A549 (cell line): ENCODE measurements around the gene ZFHX3. TPM values are rescaled to one million over a fixed set of nuclear protein-coding genes. Genes with fewer than 3 reads are reported as not detected.

Experiments used
- ATAC-seq, 2 experiments: fragments of 200-7000 bp in 1 of 2; fragments of >200 bp in 1 of 2; cut with Nextera tagmentation in 1 of 2; cut with Tn5 transposase in 1 of 2; 3 replicates each; pipeline versions ENCODE4 v1.8.0 to v1.9.1; 2018 to 2020; ENCODE audit warnings: mild to moderate bottlenecking in 1 of 2, moderate library complexity in 1 of 2
- CTCF ChIA-PET: fragments of 300-600 bp; sonication (Branson Sonifier 250); formaldehyde crosslinking; extraction: SDS; loops from one replicate; lab custom pipeline; 2021; ENCODE audit warnings: antibody characterized with exemption, inconsistent platforms; lab: Yijun Ruan, JAX
- POLR2A ChIA-PET: fragments of 350-600 bp; formaldehyde crosslinking; extraction: SDS; loops from one replicate; lab custom pipeline; 2021; ENCODE audit warnings: antibody characterized with exemption, inconsistent platforms; lab: Yijun Ruan, JAX
- DNase-seq, 2 experiments: peaks; one replicate each; pipeline versions ENCODE4 v3.0.0 to v3.0.0-alpha.2; 2011 to 2016; ENCODE audit warnings: low read depth in 1 of 2, low spot score in 1 of 2
- FAIRE-seq: peaks from 2 replicates; lab custom pipeline; 2011; peaks lifted over from hg19 to GRCh38; lab: Jason Lieb, UNC
- H3K27ac ChIP-seq, 2 experiments: fragments of >200 bp; sonication (Bioruptor Twin); formaldehyde crosslinking; 3 replicates each; pipeline ENCODE4 v1.5.1; 2016 to 2017
- H3K4me1 ChIP-seq: fragments of >200 bp; sonication (Bioruptor Twin); formaldehyde crosslinking; 3 replicates; pipeline ENCODE4 v1.6.1; 2016
- H3K4me2 ChIP-seq: fragments of >200 bp; sonication (Bioruptor Twin); formaldehyde crosslinking; 3 replicates; pipeline ENCODE4 v1.6.1; 2016
- H3K4me3 ChIP-seq: fragments of >200 bp; sonication (Bioruptor Twin); formaldehyde crosslinking; 3 replicates; pipeline ENCODE4 v1.5.1; 2016
- H3K9me3 ChIP-seq: fragments of >200 bp; sonication (Bioruptor Twin); formaldehyde crosslinking; 3 replicates; pipeline ENCODE4 v1.6.1; 2016
- CBX8 ChIP-seq: fragments of 200-600 bp; sonication (generic); IDR thresholded peaks from 2 replicates; pipeline ENCODE4 v1.6.1; 2016
- CTCF ChIP-seq: fragments of >200 bp; sonication (Bioruptor Twin); formaldehyde crosslinking; IDR thresholded peaks from 3 replicates; pipeline ENCODE4 v1.5.1; 2016
- EP300 ChIP-seq, 2 experiments: fragments of >200 bp; sonication (Bioruptor Twin); formaldehyde crosslinking; IDR thresholded peaks; 2 replicates in 1 of 2; 3 replicates in 1 of 2; pipeline ENCODE4 v1.6.1; 2016 to 2017
- FOXS1 ChIP-seq: fragments of 250-450 bp; sonication (Bioruptor Pico); IDR thresholded peaks from 2 replicates; pipeline ENCODE4 v1.5.0; 2020; ENCODE audit warnings: mild to moderate bottlenecking, moderate library complexity
- HOXB13 ChIP-seq: fragments of 250-450 bp; sonication (Bioruptor Pico); IDR thresholded peaks from 2 replicates; pipeline ENCODE4 v1.5.0; 2020; ENCODE audit warnings: low read depth, mild to moderate bottlenecking, moderate library complexity
- JUN ChIP-seq, 2 experiments: fragments of >200 bp; sonication (Bioruptor Twin); formaldehyde crosslinking; IDR thresholded peaks; 2 replicates in 1 of 2; 3 replicates in 1 of 2; pipeline ENCODE4 v1.6.1; 2016 to 2017
- MAX ChIP-seq: IDR thresholded peaks from 2 replicates; pipeline ENCODE4 v1.6.1; 2012
- MYC ChIP-seq: IDR thresholded peaks from 2 replicates; pipeline ENCODE4 v1.6.1; 2012; ENCODE audit warnings: mild to moderate bottlenecking, inconsistent platforms, low read length, improper control_type of control experiment, borderline replicate concordance
- PHF8 ChIP-seq: fragments of 200-600 bp; sonication (generic); IDR thresholded peaks from 2 replicates; pipeline ENCODE4 v1.6.1; 2016; ENCODE audit warnings: low read depth, mild to moderate bottlenecking, antibody characterized with exemption, moderate library complexity, borderline replicate concordance
- RAD21 ChIP-seq, 2 experiments: fragments of >200 bp in 1 of 2; sonication (Bioruptor Twin) in 1 of 2; formaldehyde crosslinking in 1 of 2; IDR thresholded peaks in 1 of 2; conservative IDR thresholded peaks in 1 of 2; 2 replicates in 1 of 2; 3 replicates in 1 of 2; pipeline ENCODE4 v1.6.1; 2012 to 2018; ENCODE audit warnings: inconsistent platforms in 1 of 2
- SREBF2 ChIP-seq: fragments of 450-650 bp; IDR thresholded peaks from 2 replicates; pipeline ENCODE4 v1.6.1; 2014; ENCODE audit warnings: mild to moderate bottlenecking, moderate library complexity
- WGBS: methylation state at CpG from one replicate; pipeline ENCODE4 v1.1.6; 2017; ENCODE audit errors: missing lambda C conversion rate; 5-methylcytosine and 5-hydroxymethylcytosine counted together
- polyA minus RNA-seq: library from RNA; depleted of rRNA, polyadenylated mRNA; stranded (reverse); fragments of >200 nt; gene quantifications from 2 replicates; pipeline ENCODE4 v1.2.3, GENCODE V29; 2011; rRNA and poly(A)+ RNA removed
- polyA plus RNA-seq, 4 experiments: library from polyadenylated mRNA; depleted of rRNA in 3 of 4; stranded (reverse); fragments of >200 nt; fragmentation: RNase III in 1 of 4; extraction: RNeasy Plus Mini Kit Qiagen cat#74134 plus additional on column Dnase treatment in 1 of 4; gene quantifications; 2 replicates in 3 of 4; 3 replicates in 1 of 4; pipeline ENCODE4 v1.2.3, GENCODE V29; 2011 to 2017
- TF ChIP-seq, protein P1 (sequence below): fragments of >200 bp; sonication (Bioruptor Twin); formaldehyde crosslinking; IDR thresholded peaks from 3 replicates; pipeline ENCODE4 v1.6.1; 2016

ZFHX3 gene, protein sequence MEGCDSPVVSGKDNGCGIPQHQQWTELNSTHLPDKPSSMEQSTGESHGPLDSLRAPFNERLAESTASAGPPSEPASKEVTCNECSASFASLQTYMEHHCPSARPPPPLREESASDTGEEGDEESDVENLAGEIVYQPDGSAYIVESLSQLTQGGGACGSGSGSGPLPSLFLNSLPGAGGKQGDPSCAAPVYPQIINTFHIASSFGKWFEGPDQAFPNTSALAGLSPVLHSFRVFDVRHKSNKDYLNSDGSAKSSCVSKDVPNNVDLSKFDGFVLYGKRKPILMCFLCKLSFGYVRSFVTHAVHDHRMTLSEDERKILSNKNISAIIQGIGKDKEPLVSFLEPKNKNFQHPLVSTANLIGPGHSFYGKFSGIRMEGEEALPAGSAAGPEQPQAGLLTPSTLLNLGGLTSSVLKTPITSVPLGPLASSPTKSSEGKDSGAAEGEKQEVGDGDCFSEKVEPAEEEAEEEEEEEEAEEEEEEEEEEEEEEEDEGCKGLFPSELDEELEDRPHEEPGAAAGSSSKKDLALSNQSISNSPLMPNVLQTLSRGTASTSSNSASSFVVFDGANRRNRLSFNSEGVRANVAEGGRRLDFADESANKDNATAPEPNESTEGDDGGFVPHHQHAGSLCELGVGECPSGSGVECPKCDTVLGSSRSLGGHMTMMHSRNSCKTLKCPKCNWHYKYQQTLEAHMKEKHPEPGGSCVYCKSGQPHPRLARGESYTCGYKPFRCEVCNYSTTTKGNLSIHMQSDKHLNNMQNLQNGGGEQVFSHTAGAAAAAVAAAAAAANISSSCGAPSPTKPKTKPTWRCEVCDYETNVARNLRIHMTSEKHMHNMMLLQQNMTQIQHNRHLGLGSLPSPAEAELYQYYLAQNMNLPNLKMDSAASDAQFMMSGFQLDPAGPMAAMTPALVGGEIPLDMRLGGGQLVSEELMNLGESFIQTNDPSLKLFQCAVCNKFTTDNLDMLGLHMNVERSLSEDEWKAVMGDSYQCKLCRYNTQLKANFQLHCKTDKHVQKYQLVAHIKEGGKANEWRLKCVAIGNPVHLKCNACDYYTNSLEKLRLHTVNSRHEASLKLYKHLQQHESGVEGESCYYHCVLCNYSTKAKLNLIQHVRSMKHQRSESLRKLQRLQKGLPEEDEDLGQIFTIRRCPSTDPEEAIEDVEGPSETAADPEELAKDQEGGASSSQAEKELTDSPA (N-terminal part only)
- polyA plus RNA-seq (2011; rRNA removed) (6.5 and 11.0 TPM in 2 replicates), polyA plus RNA-seq (2017; fragmentation: RNase III; extraction: RNeasy Plus Mini Kit Qiagen cat#74134 plus additional on column Dnase treatment) (3.9 to 4.0 TPM (median 3.9 TPM) in 3 replicates), polyA minus RNA-seq (25.9 and 28.7 TPM in 2 replicates)
- 2.9 and 4.0 TPM in 2 replicates for polyA plus RNA-seq (2012; cell fraction: cytosol; rRNA removed)
- 4.6 and 5.1 TPM in 2 replicates for polyA plus RNA-seq (2012; cell fraction: nucleus; rRNA removed)

DNA sequence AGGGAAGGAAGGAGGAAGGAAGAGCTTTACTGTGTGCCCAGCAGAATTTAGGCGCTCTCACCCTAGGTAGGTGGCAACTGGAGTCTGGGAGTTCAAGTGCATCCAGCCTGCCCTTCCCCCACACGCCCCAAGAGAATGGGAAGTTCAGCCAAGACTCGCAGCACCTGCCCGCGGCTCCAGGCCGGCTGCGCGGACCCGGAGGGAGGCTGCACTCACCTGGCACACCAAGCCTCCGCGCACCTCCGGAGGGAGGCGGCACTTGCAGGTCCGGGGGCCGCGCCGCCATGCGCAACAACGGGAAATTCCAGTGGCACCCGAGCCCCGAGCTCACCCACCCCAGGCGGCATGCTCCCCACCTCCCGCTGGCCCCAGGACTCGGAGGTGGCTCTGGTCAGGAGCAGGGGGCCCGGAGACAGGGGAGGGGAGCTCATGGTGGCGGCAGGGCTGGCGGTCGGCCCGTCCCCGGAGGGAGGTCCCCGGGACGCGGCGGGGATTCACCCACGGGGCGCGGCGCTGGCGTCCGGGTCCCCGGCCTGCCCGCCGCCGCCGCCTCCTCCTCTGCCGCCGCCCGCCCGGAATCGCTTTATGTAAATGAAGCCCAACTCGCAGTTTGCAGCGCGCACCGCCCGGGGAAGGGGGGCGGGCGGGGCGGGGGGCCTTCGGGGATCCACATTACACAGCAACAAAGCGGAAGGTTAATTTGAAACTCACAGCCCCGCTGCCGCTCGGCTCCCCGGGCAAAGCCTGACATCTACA, at the start of gene ZFHX3:
Gene ZFHX3 (minus strand): TSS at position 593 of the 756 bp plus-strand sequence. CDS start 87,983 bp downstream, outside the sequence.
- CTCF ChIA-PET, result interaction anchor here (0.6 to 2.1 kb wide), 7 partner anchors 23 to 1332 kb away, joined by 3 to 10 read pairs (median 5); no protein-coding TSS in a partner anchor
- 2% methylated on average over 26 of the region's 64 CpGs for whole genome bisulfite sequencing
- TF ChIP-seq CTCF (peak; percentile 25; the same call in 1 of the 3 replicates), EP300 (IDR thresholded peaks at IDR 0.05) (no peak), RAD21 (conservative IDR thresholded peaks at IDR 0.05 in 1 of 2, IDR thresholded peaks at IDR 0.05 in 1 of 2) (peak; percentile 31 to 62; a peak in 2 of 5 replicates), MYC (no peak), HOXB13 (no peak), PHF8 (peak; percentile 28; the same call in 1 of the 2 replicates), MAX (peak; percentile 62), JUN (IDR thresholded peaks at IDR 0.05) (peak; percentile 15 to 63; a peak in 3 of 5 replicates), SREBF2 (no peak)
- TF ChIP-seq, protein P1, sequence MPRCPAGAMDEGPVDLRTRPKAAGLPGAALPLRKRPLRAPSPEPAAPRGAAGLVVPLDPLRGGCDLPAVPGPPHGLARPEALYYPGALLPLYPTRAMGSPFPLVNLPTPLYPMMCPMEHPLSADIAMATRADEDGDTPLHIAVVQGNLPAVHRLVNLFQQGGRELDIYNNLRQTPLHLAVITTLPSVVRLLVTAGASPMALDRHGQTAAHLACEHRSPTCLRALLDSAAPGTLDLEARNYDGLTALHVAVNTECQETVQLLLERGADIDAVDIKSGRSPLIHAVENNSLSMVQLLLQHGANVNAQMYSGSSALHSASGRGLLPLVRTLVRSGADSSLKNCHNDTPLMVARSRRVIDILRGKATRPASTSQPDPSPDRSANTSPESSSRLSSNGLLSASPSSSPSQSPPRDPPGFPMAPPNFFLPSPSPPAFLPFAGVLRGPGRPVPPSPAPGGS, result peak; percentile 50; the same call in 1 of the 3 replicates

GRCh38 chr16:73096510-73096909, 48.6 kb upstream of the ZFHX3 start:
- ChIA-PET CTCF (no interaction called here), POLR2A (interaction anchor here (0.8 to 2.3 kb wide), 2 partner anchors 14 to 39 kb away, joined by 3 to 13 read pairs; no protein-coding TSS in a partner anchor)
- DNase-seq (no peak), ATAC-seq (no peak), FAIRE-seq (no peak)
- no peak overlapping the region for H3K4me3 ChIP-seq
- peak overlapping the region; percentile 82 to 85 for H3K27ac ChIP-seq
- peaks cover 36% of the 10 kb centered on the region for H3K4me1 ChIP-seq
- WGBS, result 90% methylated on average over 3 of the region's 3 CpGs
- TF ChIP-seq FOXS1 (CRISPR knock-in tag) (no peak), CBX8 (no peak)
- peak overlapping the region; percentile 76 for H3K4me2 ChIP-seq
- no peaks in the 10 kb centered on the region for H3K9me3 ChIP-seq

More for the DNA sequence above, at the start of gene ZFHX3:
- no peaks in the 10 kb centered on the region for H3K9me3 ChIP-seq
- ATAC-seq, result peak; percentile 67 to 69
- H3K27ac ChIP-seq, result peak within 1 kb of the TSS; percentile 99
- H3K4me1 ChIP-seq, result peaks cover 85% of the 10 kb centered on the region
- H3K4me3 ChIP-seq, result peak within 1 kb of the TSS; percentile 72
- POLR2A ChIA-PET, result interaction anchor here (0.7 to 1.4 kb wide), 3 partner anchors 7 to 21 kb away, joined by 4 to 5 read pairs (median 4); no protein-coding TSS in a partner anchor
- peak within 1 kb of the TSS; percentile 96 for H3K4me2 ChIP-seq
- peak in 1 of 2 experiments; percentile 73 for DNase-seq
- no peak for FAIRE-seq
